Measurements from ENCODE around the gene GGTLC2.
A peak's percentile ranks its signal among the peaks of the same experiment; 100 is the strongest.

GGTLC2 gene

GRCh38 chr22:22670076-22670795, 25.8 kb downstream of the GGTLC2 start:
- DNase-seq: no peak

GRCh38 chr22:22671506-22671905, 27.1 kb downstream of the GGTLC2 start:
- DNase-seq: no peak

DNA sequence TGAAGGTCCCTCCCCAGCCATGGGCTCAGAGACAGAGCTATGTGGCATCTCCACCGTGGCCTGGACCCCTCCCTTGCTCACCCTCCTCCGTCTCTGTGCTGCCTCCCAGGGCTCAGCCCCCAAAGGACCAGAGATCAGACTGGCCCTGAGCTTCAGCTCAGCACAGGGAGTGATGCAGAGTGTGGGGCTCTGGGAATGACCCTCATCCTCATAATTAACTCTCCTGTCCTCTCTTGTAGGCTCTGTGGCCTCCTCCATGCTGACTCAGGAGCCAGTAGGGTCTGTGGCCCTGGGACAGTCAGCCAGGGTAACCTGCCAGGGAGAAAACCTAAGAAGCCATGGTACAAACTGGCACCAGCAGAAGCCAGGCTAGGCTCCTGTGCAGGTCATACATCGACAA, 28.7 kb downstream of the GGTLC2 start:
- no peak for DNase-seq

DNA sequence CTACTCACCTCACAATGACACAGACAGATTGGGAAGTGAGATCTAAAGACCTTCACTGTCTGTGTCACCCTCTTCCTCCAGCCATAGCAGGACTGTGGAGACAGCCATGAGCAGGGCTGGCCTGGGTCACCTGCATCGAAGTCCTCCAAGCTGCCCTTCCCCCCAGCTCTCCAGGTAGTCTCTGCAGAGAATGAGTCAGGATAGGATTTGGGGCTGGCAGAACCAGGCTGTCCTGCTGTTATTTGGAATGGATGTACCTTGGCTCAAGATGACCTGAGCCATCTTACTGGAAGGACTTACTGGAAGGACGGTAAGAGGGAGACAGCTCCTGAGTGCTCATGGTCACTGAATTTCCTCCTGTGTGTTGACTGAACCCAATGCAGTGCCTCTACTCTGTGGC, 29.2 kb downstream of the GGTLC2 start:
- DNase-seq: no peak

GRCh38 chr22:22674467-22674866, 30.1 kb downstream of the GGTLC2 start:
- no peak for DNase-seq

DNA sequence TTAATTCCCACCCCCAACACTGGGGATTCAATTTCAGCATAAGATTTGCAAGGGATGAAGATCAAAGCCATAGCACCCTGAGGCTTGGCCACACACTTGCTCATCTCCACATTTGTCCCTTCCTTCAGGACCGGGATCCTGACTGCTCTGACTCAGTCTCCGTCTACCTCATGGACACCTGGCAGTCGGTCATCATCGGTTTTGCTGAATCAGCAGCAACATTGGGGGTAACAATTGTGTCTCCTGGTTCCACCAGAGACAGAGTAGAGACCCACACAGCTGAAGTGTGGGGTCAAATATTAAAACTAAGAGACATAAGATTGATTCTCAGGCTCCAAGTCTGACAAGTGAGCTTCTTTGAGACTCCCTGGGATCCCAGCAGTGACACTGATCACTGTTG, 34.6 kb downstream of the GGTLC2 start:
- DNase-seq: no peak

DNA sequence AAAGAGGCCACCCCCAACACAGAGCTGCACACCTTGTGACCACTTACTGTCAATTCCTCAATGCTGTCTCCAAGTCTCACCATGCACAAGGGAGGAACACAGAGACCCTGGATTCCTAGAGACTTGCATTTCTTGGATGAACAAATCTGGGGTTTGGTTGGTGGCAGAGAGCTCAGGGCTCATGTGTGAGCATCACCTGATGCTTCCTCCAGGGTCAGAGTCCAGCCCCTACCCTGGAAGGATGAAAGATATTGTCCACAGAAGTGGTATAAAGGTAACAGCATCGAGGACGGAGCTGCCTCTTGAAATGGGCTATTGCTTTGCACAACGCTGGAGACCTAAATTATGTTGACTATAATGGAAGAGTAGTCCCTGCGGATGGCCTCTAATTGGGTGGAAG, 36.0 kb downstream of the GGTLC2 start:
- no peak for DNase-seq

DNA sequence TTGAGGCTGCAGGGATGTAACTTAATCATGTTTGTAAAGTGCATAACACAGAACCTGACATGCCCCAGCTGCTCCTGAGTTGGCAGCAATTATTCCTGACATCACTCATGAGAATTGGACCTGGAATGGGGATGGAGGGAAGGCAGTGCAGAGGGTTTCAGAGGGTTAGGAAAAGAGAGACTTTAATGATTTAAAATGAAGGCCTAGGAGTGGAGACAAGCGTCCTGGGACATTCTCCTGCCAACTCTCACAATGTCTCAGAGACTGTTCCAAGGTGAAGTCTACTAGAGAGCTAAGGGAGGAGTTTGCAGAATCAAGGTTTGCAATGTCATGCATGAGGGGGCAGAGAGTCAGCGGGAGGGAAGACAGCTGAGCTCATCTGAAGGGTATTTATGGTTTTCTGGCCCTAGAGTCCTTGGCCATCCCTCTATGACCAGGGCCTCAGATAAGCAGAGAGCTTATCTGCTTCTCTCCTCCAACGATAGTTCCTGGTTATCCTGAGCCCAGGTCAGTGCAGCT, 36.9 kb downstream of the GGTLC2 start:
- no peak for DNase-seq

DNA sequence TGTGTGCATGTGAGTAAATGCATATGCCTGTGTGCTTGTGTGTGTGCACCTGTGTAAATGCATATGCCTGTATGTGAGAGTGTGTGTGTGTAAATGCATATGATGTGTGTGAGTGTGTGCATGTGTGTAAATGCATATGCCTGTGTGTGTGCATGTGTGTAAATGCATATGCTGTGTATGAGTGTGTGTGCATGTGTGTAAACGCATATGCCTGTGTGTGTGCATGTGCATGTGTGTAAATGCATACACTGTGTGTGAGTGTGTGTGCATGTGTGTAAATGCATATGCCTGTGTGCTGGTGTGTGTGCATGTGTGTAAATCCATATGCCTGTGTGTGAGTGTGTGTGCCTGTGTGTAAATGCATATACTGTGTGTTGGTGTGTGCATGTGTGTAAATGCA, 37.8 kb downstream of the GGTLC2 start:
- no peak for DNase-seq

GRCh38 chr22:22682807-22683667, 38.6 kb downstream of the GGTLC2 start:
- no peak for DNase-seq

DNA sequence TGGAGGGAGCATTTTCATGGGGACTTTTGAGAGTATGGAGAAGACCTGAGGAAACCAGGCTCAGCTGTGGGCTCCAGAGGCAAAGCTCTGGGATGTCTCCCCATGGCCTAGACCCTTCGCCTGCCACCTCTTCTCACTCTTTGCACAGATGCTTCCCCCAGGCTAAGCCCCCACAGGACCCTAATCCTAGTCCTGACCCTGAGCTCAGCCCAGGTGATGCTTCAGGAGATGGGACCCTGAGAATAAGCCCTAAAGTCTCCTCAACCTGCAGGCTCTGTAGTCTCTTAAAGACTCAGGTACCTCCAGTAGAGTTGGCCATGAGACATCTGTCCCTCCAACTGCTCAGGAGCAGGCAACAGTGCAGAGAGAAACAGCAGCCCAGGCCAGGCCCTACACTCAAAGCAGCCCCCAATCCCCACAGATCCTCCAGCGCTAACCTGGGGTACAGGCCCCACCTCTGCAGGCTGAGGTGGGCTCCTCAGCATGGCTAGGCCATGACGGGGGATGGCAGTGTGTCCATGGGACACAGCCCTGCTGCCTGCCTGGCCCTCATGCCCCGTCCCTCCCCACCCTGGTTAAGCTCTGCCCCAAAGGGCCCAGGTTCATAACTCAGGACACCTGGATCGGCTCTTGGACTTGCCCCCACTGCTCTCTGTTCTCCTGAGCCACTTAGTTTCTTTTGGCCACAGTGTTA, 39.4 kb downstream of the GGTLC2 start:
- no peak for DNase-seq

DNA sequence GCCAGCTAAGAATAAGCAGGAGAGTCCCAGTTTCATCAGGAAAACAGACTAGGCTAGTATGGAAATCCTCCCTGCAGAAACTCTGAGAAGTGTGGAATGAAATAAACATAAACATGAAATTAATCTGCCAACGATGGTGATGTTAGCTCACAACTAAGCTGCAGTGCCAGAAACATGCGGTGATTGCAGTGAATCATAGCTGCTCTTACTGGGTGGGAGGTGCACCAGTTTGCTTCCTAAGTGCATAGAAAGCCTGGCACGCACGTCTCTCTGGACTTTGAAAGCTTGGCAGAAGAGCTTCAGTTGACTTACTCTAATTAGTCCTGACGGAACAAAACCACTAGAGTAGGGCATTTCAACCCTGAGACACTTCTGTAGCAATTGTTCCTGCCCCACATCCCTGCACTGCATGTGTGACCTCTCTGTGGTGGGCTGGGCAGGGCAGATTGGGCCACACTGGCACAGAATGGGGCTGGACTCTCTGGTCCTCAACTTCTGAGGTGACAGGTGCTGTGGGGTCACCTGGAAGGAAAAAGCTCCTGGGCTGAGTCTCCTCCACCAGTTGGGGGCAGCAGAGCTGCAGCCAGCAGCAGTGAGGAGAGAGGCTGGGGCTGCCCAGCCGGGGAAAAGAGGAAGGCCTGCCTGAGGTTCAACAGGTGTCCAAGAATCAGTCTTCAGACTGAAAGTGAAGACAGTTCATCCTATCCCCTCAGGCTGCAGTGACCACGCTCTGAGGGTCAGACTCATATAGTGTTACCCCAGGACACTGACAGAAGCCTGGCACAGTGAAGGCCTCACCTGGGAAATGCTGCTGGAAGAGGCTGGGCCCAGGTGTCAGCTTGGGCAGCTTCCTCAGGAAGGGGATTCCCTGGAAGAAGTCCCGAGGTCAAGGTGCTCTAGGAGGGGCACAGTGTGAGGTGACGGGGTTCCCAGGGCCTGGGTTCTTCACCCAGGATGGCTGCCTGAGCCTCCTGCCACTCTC, 40.5 kb downstream of the GGTLC2 start:
- DNase-seq: peak; percentile 34

DNA sequence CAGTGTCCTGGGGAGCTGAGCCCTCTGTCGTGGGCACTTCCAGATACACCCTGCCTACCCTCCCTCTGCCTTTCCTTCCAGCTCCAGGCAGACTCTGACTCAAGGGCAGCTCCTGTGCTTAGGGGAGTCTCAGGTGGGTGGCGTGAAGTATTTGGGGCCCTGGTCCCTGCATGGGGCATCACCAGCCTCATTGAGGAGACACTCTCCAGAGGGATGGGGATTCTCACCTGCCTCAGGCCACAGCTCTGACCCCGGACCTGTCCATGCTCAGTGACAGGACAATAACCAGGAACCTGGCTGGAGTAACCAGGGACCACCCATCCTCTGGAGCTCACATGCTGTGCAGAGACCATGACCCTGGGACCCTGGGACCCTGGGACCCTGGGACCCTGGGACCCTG, 41.2 kb downstream of the GGTLC2 start:
- no peak for DNase-seq

- peak; percentile 44 for DNase-seq
These were observed 42.0 kb downstream of the GGTLC2 start for GRCh38 chr22:22686202-22687115.

- peak; percentile 47 for DNase-seq
These were observed 43.5 kb downstream of the GGTLC2 start for GRCh38 chr22:22687638-22688500.

DNA sequence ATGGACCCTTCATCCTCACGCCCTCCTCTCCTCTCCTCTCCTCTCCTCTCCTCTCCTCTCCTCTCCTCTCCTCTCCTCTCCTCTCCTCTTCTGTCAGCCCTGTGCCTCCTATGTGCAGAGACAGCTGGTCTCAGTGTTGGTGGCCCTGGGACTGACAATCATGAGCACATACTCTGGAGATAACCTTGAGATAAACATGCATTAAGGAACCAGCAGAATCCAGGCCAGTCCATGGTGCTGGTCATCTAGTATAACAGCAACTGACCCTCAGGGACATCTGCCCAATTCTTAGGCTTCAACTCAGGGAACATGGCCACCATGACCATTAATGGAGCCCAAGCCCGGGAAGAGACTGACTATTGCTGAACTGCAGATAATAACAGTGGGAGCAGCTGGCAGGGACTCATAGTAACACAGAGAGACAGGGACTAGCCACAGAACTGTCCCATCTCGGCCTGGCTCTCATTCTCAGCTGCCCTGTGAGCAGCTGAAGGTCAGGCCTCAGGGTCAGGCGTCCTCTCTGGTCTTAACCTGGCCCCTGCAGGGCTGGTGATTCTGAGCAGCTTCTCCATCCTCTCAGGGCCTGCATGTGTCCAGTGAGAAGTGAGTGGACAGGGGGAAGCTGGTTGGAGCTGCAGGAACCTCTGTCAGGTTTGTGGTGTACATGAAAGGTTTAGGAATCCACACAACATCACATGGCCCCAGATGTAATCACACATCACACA, 45.4 kb downstream of the GGTLC2 start:
- DNase-seq: no peak

DNA sequence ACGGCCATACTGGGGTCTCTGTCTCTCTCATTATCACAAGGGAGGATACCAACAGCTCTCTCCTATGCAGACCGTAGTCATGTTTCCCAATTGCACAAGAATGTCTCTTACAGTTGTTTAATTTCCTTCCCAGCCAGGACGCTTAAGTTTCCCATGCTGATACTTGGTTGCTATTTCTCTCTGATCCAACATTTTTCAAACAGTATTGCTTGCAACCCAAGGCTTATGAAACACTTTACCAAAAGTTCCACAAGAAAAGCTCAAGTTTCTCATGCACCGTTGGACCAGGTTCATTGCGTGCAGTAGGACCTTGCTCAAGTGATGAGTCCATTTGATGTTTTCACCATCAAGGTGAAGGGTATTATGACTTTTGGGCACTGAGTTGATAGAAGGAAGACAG, 46.6 kb downstream of the GGTLC2 start:
- no peak for DNase-seq

GRCh38 chr22:22691716-22692701, 47.6 kb downstream of the GGTLC2 start:
- DNase-seq: no peak
